Lung (tissue), 12 donors: Measurements from ENCODE around the gene EEF1AKMT4. TPM values are rescaled to one million over a fixed set of nuclear protein-coding genes. Genes with fewer than 3 reads are reported as not detected.

ENCODE experiments used
- ATAC-seq: fragments of 200-7000 bp; cut with Tn5 transposase; one replicate; pipeline ENCODE4 v1.9.1; 2020; ENCODE audit warnings: moderate number of reproducible peaks; ENCODE audit not compliant: insufficient read depth, low FRiP score
- DNase-seq, 3 donors: peaks; one replicate each; pipeline ENCODE4 v3.0.0-alpha.2; 2013 to 2017
- H3K27ac ChIP-seq, 2 donors: one replicate each; pipeline ENCODE4 v1.5.1; 2013; ENCODE audit warnings: mild to moderate bottlenecking in 2 of 2, moderate library complexity in 2 of 2, control low read depth in 1 of 2, inconsistent platforms in 1 of 2, low read depth in 1 of 2, low read length in 1 of 2
- H3K27me3 ChIP-seq, 3 donors: one replicate each; pipeline ENCODE4 v1.5.1; 2013; ENCODE audit warnings: low read length in 2 of 3; ENCODE audit not compliant: control insufficient read depth in 3 of 3, insufficient read depth in 3 of 3
- H3K36me3 ChIP-seq, 4 donors: one replicate each; pipeline ENCODE4 v1.5.1; 2013; ENCODE audit warnings: low read length in 4 of 4, mild to moderate bottlenecking in 1 of 4, moderate library complexity in 1 of 4; ENCODE audit not compliant: control insufficient read depth in 4 of 4, insufficient read depth in 4 of 4
- H3K4me1 ChIP-seq, 5 donors: one replicate each; pipeline ENCODE4 v1.5.1; 2013; ENCODE audit warnings: low read length in 5 of 5, mild to moderate bottlenecking in 2 of 5, moderate library complexity in 1 of 5; ENCODE audit not compliant: control insufficient read depth in 5 of 5, insufficient read depth in 5 of 5
- H3K4me3 ChIP-seq: one replicate; pipeline ENCODE4 v1.5.1; 2013; ENCODE audit warnings: mild to moderate bottlenecking, control low read depth, moderate library complexity
- H3K9ac ChIP-seq, 2 donors: one replicate each; pipeline ENCODE4 v1.5.1; 2013; ENCODE audit warnings: low read length in 2 of 2, control low read depth in 1 of 2; ENCODE audit not compliant: insufficient read depth in 1 of 2
- H3K9me3 ChIP-seq, 4 donors: one replicate each; pipeline ENCODE4 v1.5.1; 2013; ENCODE audit warnings: low read length in 3 of 4, mild to moderate bottlenecking in 1 of 4, moderate library complexity in 1 of 4; ENCODE audit not compliant: control insufficient read depth in 4 of 4, insufficient read depth in 3 of 4
- WGBS, 2 donors: extraction: QIAGEN DNeasy Blood & Tissue Kit; methylation state at CpG; one replicate each; pipeline ENCODE4 v1.1.7; 2013; 5-methylcytosine and 5-hydroxymethylcytosine counted together
- polyA plus RNA-seq, 2 donors: library from polyadenylated mRNA; stranded (reverse); fragments of 200-250 nt; gene quantifications; one replicate each; pipeline ENCODE4 v1.2.1, GENCODE V29; 2013
- total RNA-seq, 2 donors: library from RNA; depleted of rRNA in 1 of 2; stranded (reverse); fragments of >200 nt in 1 of 2; gene quantifications; one replicate each; pipeline ENCODE4 v1.2.1, GENCODE V29; 2014 to 2021
- TF ChIP-seq, protein P1 (sequence below): IDR thresholded peaks from 2 replicates; pipeline ENCODE4 v1.5.1; 2012; ENCODE audit warnings: mild to moderate bottlenecking; ENCODE audit errors: control extremely low read depth, extremely low read depth
- donor health status: control.
- donor health status: control.
- donor health status: Bipolar disorder and iron deficiency.
- donor health status: healthy.
- donor health status: DM: yes; HTN: yes; CAD: no.

EEF1AKMT4 gene
- total and polyA plus RNA-seq, 4 donors, result 2.3 to 12.2 (median 4.9) TPM

DNA sequence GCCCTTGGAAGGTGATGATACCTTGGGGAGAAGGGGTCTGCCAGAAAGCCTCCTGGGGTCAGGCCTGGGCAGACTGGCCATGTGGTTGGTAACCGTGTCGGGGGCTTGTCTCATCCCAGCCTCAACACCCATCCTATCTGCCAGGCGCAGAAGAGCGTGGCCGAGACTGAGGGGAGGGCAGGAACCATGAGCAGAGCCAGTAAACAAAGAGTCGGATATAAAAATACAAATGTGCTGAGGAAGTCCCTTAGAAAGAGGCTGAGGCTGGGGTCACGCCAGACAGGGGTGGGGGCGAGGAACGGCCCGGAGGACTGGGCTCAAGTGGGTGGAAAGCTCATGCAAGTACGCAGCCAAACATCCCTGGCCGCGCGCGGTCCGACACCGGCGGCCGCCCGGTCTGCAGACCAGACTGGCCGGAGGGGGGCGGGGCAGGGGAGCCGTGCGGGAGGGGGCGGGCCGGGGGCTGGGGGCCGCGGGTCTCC, 10.0 kb downstream of the EEF1AKMT4 start:
- TF ChIP-seq, protein P1, sequence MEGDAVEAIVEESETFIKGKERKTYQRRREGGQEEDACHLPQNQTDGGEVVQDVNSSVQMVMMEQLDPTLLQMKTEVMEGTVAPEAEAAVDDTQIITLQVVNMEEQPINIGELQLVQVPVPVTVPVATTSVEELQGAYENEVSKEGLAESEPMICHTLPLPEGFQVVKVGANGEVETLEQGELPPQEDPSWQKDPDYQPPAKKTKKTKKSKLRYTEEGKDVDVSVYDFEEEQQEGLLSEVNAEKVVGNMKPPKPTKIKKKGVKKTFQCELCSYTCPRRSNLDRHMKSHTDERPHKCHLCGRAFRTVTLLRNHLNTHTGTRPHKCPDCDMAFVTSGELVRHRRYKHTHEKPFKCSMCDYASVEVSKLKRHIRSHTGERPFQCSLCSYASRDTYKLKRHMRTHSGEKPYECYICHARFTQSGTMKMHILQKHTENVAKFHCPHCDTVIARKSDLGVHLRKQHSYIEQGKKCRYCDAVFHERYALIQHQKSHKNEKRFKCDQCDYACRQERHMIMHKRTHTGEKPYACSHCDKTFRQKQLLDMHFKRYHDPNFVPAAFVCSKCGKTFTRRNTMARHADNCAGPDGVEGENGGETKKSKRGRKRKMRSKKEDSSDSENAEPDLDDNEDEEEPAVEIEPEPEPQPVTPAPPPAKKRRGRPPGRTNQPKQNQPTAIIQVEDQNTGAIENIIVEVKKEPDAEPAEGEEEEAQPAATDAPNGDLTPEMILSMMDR, result no peak
- peaks cover 0 to 39% (median 25%) of the 10 kb centered on the region in 3 donors for H3K27me3 ChIP-seq
- WGBS, 2 donors, result 19 to 26% methylated on average over 17 to 28 of the region's 28 CpGs
- DNase-seq, result no peak
- no peak overlapping the region for H3K27ac ChIP-seq
- peaks cover 0 to 4% (median 0%) of the 10 kb centered on the region in 4 donors for H3K36me3 ChIP-seq
- no peaks in the 10 kb centered on the region for H3K9me3 ChIP-seq
- no peak overlapping the region for H3K9ac ChIP-seq
- no peak overlapping the region for H3K4me3 ChIP-seq
- peaks cover 0 to 28% (median 5%) of the 10 kb centered on the region in 5 donors for H3K4me1 ChIP-seq
- ATAC-seq, result no peak

- peak; percentile 21 to 59 (median 34) for DNase-seq
- Histone ChIP-seq H3K27ac (no peak overlapping the region), H3K36me3 (peaks cover 0 to 4% (median 0%) of the 10 kb centered on the region in 4 donors), H3K9me3 (no peaks in the 10 kb centered on the region), H3K27me3 (peaks cover 0 to 43% (median 30%) of the 10 kb centered on the region in 3 donors), H3K4me1 (peaks cover 0 to 28% (median 5%) of the 10 kb centered on the region in 5 donors), H3K9ac (no peak overlapping the region), H3K4me3 (no peak overlapping the region)
- peak; percentile 75 for ATAC-seq
- TF ChIP-seq, protein P1, result no peak
- whole genome bisulfite sequencing, 2 donors, result 1 to 3% methylated on average over 59 to 91 of the region's 91 CpGs
These were observed 10.6 kb downstream of the EEF1AKMT4 start for GRCh38 chr3:184259878-184260723.

DNA sequence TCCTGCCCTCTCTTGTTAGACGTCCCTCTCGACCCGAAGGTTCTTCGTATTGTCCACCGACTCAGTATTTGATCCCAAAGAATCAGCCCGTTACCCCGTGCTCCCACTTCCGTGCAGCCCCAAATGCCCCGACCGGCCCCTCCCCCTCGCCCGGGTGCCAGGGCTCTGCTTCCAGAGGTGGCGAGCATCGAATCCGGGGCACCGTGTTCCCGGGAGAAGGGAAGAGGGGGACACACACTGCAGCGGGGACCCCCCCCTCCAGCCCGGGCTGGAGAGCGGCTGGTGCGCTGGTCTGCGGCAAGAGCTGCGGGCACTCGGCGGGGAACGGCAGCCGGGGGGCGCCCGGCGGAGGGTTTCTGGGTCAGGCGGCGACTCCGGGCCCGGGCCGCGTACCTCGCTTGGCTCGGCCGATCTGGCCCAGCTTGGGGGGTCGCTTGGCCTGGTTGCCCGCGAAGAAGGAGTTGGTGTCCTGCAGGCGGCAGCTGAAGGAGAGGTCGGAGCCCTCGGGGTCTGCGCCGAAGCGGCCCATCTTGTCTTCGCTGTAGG, 11.3 kb downstream of the EEF1AKMT4 start:
- Histone ChIP-seq H3K27ac (no peak overlapping the region), H3K4me1 (peaks cover 0 to 28% (median 5%) of the 10 kb centered on the region in 5 donors), H3K4me3 (peak overlapping the region; percentile 25), H3K36me3 (peaks cover 0 to 4% (median 0%) of the 10 kb centered on the region in 4 donors), H3K9ac (no peak overlapping the region), H3K9me3 (no peaks in the 10 kb centered on the region), H3K27me3 (peaks cover 0 to 48% (median 31%) of the 10 kb centered on the region in 3 donors)
- TF ChIP-seq, protein P1, result no peak
- no peak for DNase-seq
- 1 to 2% methylated on average over 39 to 49 of the region's 49 CpGs for WGBS, 2 donors
- no peak for ATAC-seq
